ENCODE measurements around the gene KIF22. TPM values are rescaled to one million over a fixed set of nuclear protein-coding genes. Genes with fewer than 3 reads are reported as not detected.
"Not testable (repeated sequence)": the region's sequence is repeated elsewhere in the genome, so short reads cannot be mapped to it uniquely, and the experiment has no call there.

KIF22 gene
- polyA plus RNA-seq, 1 donor: 40.9 TPM

DNA sequence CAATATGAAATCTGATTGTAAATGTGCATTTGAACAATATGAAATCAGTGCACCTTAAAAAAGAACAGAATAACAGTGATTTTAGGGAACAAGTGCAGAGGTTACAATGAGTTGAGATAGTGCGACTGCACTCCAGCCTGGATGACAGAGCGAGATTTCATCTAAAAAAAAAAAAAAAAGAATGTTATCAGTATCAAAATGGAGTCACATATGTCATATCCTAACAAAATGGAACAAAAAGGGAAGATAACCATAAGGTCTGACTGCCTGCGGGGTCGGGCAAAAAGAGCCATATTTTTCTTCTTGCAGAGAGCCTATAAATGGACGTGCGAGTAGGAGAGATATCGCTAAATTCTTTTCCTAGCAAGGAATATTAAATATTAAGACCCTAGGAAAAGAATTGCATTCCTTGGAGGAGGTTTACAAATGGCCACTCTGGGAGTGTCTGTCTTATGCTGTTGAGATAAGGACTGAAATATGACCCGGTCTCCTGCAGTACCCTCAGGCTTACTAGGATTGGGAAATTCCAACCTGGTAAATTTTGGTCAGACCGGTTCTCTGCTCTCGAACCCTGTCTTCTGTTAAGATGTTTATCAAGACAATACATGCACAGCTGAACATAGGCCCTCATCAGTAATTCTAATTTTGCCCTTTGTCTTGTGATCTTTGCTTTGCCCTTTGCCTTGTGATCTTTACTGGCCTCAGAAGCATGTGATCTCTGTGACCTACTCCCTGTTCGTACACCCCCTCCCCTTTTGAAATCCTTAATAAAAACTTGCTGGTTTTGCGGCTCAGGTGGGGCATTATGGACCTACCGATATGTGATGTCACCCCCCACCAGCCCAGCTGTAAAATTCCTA is 7.2 kb upstream of the KIF22 start:
- H3K9me3 ChIP-seq (ENCODE audit: control insufficient read depth, low read depth, low read length); H3K36me3 ChIP-seq (ENCODE audit: control insufficient read depth, insufficient read depth, low read length); H3K27ac ChIP-seq (ENCODE audit: low read length); DNase-seq; H3K27me3 ChIP-seq (ENCODE audit: control insufficient read depth, insufficient read depth, low read length); H3K4me3 ChIP-seq (ENCODE audit: low read length); H3K4me1 ChIP-seq (ENCODE audit: control insufficient read depth, insufficient read depth, low read length): not testable (repeated sequence)
- WGBS (ENCODE audit: insufficient coverage, low lambda C conversion rate): no CpG with 5 or more reads among the region's 13 CpGs

DNA sequence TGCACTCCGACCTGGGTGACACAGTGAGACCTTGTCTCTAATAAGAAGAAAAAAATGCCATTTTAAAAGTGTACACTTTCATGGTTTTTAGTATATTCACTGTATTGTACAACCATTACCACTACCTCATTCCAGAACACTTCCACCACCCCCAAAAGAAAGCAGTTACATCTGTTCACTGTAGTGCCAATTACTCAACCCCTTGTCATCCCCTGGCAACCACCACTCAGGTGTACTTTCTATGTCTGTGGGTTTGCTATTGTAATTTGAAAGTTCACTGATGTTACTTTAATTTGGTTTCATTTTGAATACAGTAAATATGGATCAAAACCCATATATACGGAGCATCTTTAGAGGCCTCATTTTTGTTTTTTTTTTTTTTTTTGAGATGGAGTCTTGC is 6.4 kb upstream of the KIF22 start:
- Histone ChIP-seq H3K9me3 (ENCODE audit: control insufficient read depth, low read depth, low read length) (peaks cover 4% of the 10 kb centered on the region), H3K4me1 (ENCODE audit: control insufficient read depth, insufficient read depth, low read length) (no peaks in the 10 kb centered on the region), H3K36me3 (ENCODE audit: control insufficient read depth, insufficient read depth, low read length) (no peaks in the 10 kb centered on the region), H3K4me3 (ENCODE audit: low read length) (no peak overlapping the region), H3K27me3 (ENCODE audit: control insufficient read depth, insufficient read depth, low read length) (no peaks in the 10 kb centered on the region), H3K27ac (ENCODE audit: low read length) (no peak overlapping the region)
- DNase-seq: no peak
- no CpG with 5 or more reads among the region's 2 CpGs for WGBS (ENCODE audit: insufficient coverage, low lambda C conversion rate)

DNA sequence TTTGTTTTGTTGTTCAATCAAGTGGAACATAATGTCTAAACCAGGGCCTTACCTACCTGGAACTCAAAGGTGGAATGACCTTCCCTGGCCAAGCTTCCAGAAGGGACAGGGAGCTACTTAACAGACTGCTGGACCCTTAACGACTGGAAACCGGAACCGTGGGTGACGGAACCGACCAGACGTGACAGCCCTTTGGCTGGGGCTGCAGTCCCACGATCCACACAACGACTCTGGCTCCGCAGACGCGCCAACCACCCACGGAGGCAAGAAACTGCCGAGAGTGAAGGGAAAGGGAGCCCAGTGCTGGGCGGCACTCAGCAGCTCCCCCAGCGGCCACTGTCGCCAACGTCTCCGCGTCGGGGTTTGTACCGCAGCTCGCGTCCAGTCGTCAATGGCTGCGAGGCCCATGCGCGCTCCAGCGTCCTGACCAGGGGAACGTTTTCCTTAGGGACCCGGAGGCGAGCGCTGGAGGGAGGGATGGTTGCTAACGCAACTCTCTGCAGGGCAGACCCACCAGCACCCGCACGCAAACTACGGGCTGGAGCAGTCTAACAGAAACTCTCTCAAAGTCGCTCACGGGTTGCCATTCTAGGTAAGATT is 5.5 kb upstream of the KIF22 start:
- Histone ChIP-seq H3K27ac (ENCODE audit: low read length) (no peak overlapping the region), H3K9me3 (ENCODE audit: control insufficient read depth, low read depth, low read length) (peaks cover 4% of the 10 kb centered on the region), H3K4me3 (ENCODE audit: low read length) (no peak overlapping the region), H3K36me3 (ENCODE audit: control insufficient read depth, insufficient read depth, low read length) (no peaks in the 10 kb centered on the region), H3K4me1 (ENCODE audit: control insufficient read depth, insufficient read depth, low read length) (peaks cover 3% of the 10 kb centered on the region), H3K27me3 (ENCODE audit: control insufficient read depth, insufficient read depth, low read length) (no peaks in the 10 kb centered on the region)
- no CpG with 5 or more reads among the region's 38 CpGs for WGBS (ENCODE audit: insufficient coverage, low lambda C conversion rate)
- peak in 1 of 2 donors; percentile 61 for DNase-seq

DNA sequence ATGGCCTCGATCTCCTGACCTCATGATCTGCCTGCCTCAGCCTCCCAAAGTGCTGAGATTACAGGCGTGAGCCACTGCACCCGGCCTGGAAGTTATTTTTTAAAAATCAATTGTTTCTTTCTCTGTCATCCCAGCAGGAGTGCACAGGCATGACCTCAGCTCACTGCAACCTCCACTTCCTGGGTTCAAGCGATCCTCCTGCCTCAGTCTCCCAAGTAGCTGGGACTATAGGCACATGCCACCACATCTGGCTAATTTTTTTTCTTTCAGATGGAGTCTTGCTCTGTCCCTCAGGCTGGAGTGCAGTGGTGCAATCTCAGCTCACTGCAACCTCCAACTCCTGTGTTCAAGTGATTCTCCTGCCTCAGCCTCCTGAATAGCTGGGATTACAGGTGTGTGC is 3.4 kb upstream of the KIF22 start:
- not testable (repeated sequence) for H3K4me1 ChIP-seq (ENCODE audit: control insufficient read depth, insufficient read depth, low read length); H3K36me3 ChIP-seq (ENCODE audit: control insufficient read depth, insufficient read depth, low read length); H3K27ac ChIP-seq (ENCODE audit: low read length); H3K27me3 ChIP-seq (ENCODE audit: control insufficient read depth, insufficient read depth, low read length); H3K4me3 ChIP-seq (ENCODE audit: low read length); H3K9me3 ChIP-seq (ENCODE audit: control insufficient read depth, low read depth, low read length); DNase-seq
- no CpG with 5 or more reads among the region's 4 CpGs for WGBS (ENCODE audit: insufficient coverage, low lambda C conversion rate)

DNA sequence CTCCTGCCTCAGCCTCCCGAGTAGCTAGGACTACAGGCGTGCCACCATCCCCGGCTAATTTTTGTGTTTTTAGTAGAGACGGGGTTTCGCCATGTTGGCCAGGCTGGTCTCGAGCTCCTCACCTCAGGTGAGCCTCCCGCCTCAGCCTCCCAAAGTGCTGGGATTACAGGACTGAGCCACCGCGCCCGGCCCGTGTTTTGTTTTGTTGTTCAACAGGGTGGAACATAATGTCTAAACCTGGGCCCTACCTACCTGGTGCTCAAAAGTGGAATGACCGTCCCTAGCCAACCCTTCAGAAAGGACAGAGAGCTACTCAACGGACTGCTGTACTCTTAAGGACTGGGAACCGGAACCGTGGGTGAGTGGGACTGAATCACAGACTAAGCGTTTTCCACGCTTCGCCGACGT is 772 bp upstream of the KIF22 start:
- Histone ChIP-seq H3K27me3 (ENCODE audit: control insufficient read depth, insufficient read depth, low read length) (no peaks in the 10 kb centered on the region), H3K27ac (ENCODE audit: low read length) (peak overlapping the region; percentile 79), H3K4me1 (ENCODE audit: control insufficient read depth, insufficient read depth, low read length) (peaks cover 6% of the 10 kb centered on the region), H3K9me3 (ENCODE audit: control insufficient read depth, low read depth, low read length) (peaks cover 4% of the 10 kb centered on the region), H3K4me3 (ENCODE audit: low read length) (peak overlapping the region; percentile 94), H3K36me3 (ENCODE audit: control insufficient read depth, insufficient read depth, low read length) (no peaks in the 10 kb centered on the region)
- DNase-seq: no peak
- WGBS (ENCODE audit: insufficient coverage, low lambda C conversion rate): no CpG with 5 or more reads among the region's 20 CpGs

DNA sequence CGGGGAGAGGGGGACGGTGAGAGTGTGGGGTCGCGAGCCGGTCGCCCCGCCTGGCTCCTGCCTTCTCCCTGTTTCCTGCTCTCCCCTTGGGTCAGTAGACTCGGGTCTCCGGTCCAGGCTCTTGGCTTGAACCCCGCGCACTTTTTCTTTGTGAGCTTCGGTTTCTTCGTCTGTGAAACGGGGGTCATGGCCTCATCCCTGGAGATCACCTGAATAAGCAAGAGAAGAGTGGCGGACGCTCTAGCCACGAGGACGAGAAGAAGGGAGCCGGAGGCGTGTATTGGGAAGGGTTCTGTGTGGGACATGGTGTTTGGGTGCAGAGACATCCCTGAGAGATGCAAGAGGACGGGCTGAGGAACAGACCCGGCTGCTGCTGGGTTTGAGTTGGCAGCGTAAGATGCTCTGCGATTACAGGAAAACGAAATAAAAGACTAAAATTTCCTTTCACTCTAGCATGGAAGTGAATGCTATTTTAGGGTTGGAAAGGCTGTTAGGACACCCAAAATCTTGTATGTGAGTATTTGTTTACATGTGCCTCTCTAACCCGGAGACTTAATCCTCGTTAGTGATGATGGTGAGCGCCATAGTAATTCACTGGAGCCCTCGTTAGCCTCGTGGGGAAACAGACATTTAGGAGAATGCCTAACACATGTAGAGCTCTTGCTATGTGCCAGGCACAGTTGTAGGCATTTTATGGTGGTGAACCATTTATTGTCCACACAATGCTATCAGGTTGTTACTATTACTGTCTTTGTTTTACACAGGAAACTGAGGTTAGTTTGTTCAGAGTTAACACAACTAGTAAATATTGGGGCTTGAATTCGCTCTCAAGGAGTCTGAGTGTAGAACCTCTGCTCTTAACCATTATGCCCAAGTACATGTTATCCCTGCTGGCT is 646 bp downstream of the KIF22 start:
- Histone ChIP-seq H3K4me3 (ENCODE audit: low read length) (peak overlapping the region; percentile 94), H3K27ac (ENCODE audit: low read length) (peak overlapping the region; percentile 58), H3K9me3 (ENCODE audit: control insufficient read depth, low read depth, low read length) (no peaks in the 10 kb centered on the region), H3K36me3 (ENCODE audit: control insufficient read depth, insufficient read depth, low read length) (no peaks in the 10 kb centered on the region), H3K27me3 (ENCODE audit: control insufficient read depth, insufficient read depth, low read length) (no peaks in the 10 kb centered on the region), H3K4me1 (ENCODE audit: control insufficient read depth, insufficient read depth, low read length) (peaks cover 6% of the 10 kb centered on the region)
- peak in 1 of 2 donors; percentile 40 for DNase-seq
- WGBS (ENCODE audit: insufficient coverage, low lambda C conversion rate): no CpG with 5 or more reads among the region's 31 CpGs

DNA sequence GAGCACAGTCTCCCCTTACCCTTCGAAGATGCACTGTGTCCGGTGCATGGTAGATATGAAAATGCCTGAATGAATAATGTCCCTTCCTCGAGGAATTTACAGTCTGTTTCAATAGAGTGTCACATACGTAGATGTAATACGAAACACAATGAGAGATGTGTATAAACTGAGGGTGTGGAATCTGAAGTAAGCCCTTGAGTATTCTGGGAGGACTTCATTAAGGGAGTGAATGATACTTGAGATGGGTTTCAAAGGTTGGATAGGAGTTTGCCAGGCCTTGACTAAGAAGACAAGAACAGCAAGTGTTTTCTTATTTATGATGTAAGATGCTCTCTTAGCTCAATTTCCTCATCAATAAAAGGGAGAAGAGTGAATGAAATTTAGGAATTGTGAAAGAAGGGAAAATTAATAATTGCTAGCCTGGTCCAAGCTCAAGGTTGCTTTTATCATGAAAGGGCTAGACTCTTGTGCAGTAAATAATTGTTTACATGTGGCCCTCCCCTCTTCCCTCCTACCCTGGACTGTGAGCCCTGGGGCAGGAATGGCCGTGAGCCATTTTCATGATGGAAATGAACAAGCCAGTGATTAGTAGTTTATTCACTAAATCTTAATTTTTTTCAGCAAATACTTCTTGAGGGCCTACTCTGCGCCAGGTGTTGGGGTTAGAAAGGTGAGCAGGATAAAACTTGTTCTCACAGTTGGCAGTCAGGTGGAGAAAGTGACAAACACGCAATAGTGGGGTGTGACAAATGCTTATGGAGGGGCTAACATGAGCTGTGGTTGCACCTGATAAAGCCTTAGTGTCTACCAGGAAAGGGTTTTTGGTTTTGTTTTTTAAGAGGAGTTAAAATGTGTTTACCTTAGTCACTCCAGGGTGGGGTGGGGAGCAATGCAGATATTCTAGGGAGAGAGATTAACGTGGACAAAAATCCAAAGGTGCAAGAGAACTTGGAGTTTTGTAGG is 1.6 kb downstream of the KIF22 start:
- H3K27me3 ChIP-seq (ENCODE audit: control insufficient read depth, insufficient read depth, low read length): no peaks in the 10 kb centered on the region
- WGBS (ENCODE audit: insufficient coverage, low lambda C conversion rate): 33% methylated on average over 2 of the region's 9 CpGs
- no peaks in the 10 kb centered on the region for H3K9me3 ChIP-seq (ENCODE audit: control insufficient read depth, low read depth, low read length)
- peaks cover 6% of the 10 kb centered on the region for H3K4me1 ChIP-seq (ENCODE audit: control insufficient read depth, insufficient read depth, low read length)
- H3K4me3 ChIP-seq (ENCODE audit: low read length): peak overlapping the region; percentile 94
- no peak overlapping the region for H3K27ac ChIP-seq (ENCODE audit: low read length)
- peaks cover 7% of the 10 kb centered on the region for H3K36me3 ChIP-seq (ENCODE audit: control insufficient read depth, insufficient read depth, low read length)
- DNase-seq: no peak

DNA sequence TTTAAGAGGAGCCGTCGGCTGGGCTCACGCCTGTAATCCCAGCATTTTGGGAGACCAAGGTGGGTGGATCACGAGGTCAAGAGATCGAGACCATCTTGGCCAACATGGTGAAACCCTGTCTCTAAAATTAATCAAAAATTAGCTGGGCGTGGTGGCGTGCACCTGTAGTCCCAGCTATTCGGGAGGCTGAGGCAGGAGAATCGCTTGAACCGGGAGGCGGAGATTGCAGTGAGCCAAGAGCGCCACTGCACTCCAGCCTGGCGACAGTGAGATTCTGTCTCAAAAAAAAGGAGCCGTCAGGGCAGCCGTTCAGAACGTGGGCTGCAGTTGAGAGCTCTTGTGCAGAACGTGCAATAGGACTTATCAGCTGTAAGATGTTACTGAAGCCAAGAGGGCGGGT is 2.6 kb downstream of the KIF22 start:
- 100% methylated on average over 1 of the region's 18 CpGs for WGBS (ENCODE audit: insufficient coverage, low lambda C conversion rate)
- not testable (repeated sequence) for H3K9me3 ChIP-seq (ENCODE audit: control insufficient read depth, low read depth, low read length); H3K4me1 ChIP-seq (ENCODE audit: control insufficient read depth, insufficient read depth, low read length); H3K27ac ChIP-seq (ENCODE audit: low read length); DNase-seq; H3K4me3 ChIP-seq (ENCODE audit: low read length); H3K27me3 ChIP-seq (ENCODE audit: control insufficient read depth, insufficient read depth, low read length)
- H3K36me3 ChIP-seq (ENCODE audit: control insufficient read depth, insufficient read depth, low read length): peaks cover 18% of the 10 kb centered on the region

DNA sequence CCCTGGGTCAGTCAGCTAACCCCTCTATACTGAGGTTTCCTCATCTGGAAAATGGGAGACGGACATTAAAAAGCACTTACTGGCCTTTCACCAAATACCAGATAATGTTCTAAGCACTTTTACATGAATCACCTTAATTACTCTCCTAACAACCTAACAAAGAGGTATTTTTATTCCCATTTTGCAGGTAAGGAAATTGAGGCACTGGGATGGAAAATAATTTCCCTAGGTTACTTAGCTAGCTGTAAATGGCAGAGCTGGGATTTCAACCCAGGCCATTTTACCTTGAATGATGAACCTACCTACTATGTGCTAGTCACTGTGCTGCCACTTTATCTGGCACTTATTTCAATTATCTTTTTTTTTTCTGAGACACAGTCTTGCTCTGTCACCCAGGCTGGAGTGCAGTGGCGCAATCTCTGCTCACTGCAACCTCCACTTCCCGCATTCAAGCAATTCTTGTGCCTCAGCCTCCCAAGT is 3.7 kb downstream of the KIF22 start:
- no peaks in the 10 kb centered on the region for H3K9me3 ChIP-seq (ENCODE audit: control insufficient read depth, low read depth, low read length)
- H3K4me1 ChIP-seq (ENCODE audit: control insufficient read depth, insufficient read depth, low read length): peaks cover 6% of the 10 kb centered on the region
- H3K27me3 ChIP-seq (ENCODE audit: control insufficient read depth, insufficient read depth, low read length): no peaks in the 10 kb centered on the region
- peaks cover 29% of the 10 kb centered on the region for H3K36me3 ChIP-seq (ENCODE audit: control insufficient read depth, insufficient read depth, low read length)
- H3K27ac ChIP-seq (ENCODE audit: low read length): no peak overlapping the region
- no peak for DNase-seq
- no peak overlapping the region for H3K4me3 ChIP-seq (ENCODE audit: low read length)
- WGBS (ENCODE audit: insufficient coverage, low lambda C conversion rate): no CpG with 5 or more reads among the region's 3 CpGs
